BLaER1 treated with 17β-estradiol and CSF1 and Interleukin-3, amounts not matched to agents 10 nM and 100 nM (cell line): ENCODE measurements around the gene PARVB.

ENCODE experiments used
- H3K27ac ChIP-seq, 11 experiments: shearing (Covaris generic); formaldehyde crosslinking; 2 replicates each; pipeline ENCODE4 v1.8.1; 2022
- H3K27me3 ChIP-seq, 11 experiments: shearing (Covaris generic); formaldehyde crosslinking; 2 replicates each; pipeline ENCODE4 v1.8.1; 2022
- H3K36me3 ChIP-seq, 11 experiments: shearing (Covaris generic); formaldehyde crosslinking; 2 replicates each; pipeline ENCODE4 v1.8.1; 2022
- H3K4me1 ChIP-seq, 10 experiments: shearing (Covaris generic); formaldehyde crosslinking; 2 replicates each; pipeline ENCODE4 v1.8.1; 2022
- H3K4me2 ChIP-seq, 11 experiments: shearing (Covaris generic); formaldehyde crosslinking; 2 replicates each; pipeline ENCODE4 v1.8.1; 2022
- H3K4me3 ChIP-seq, 10 experiments: shearing (Covaris generic); formaldehyde crosslinking; 2 replicates each; pipeline ENCODE4 v1.8.1; 2022
- H3K9ac ChIP-seq, 11 experiments: shearing (Covaris generic); formaldehyde crosslinking; 2 replicates each; pipeline ENCODE4 v1.8.1; 2022
- H3K9me3 ChIP-seq, 11 experiments: shearing (Covaris generic); formaldehyde crosslinking; replicated peaks in 1 of 11; 2 replicates each; pipeline ENCODE4 v1.8.1; 2022
- H4K20me1 ChIP-seq, 11 experiments: shearing (Covaris generic); formaldehyde crosslinking; 2 replicates each; pipeline ENCODE4 v1.8.1; 2022
- Cebpa-rat ChIP-seq, 11 experiments: shearing (Covaris generic); IDR thresholded peaks; 2 replicates each; pipeline ENCODE4 v1.8.1; 2022

The PARVB gene

GRCh38 chr22:44147008-44147645 lies 123.0 kb downstream of the PARVB start:
- Histone ChIP-seq H3K4me2 (peak overlapping the region in 8 of 11 experiments; percentile 4 to 86 (median 76); a peak in 14 of 22 replicates), H3K9me3 (no peaks in the 10 kb centered on the region), H3K27ac (no peak overlapping the region), H3K27me3 (peaks cover 0 to 9% (median 0%) of the 10 kb centered on the region in 11 experiments; a peak in 5 of 22 replicates), H3K4me1 (peaks cover 8 to 44% (median 38%) of the 10 kb centered on the region in 10 experiments; a peak in 19 of 20 replicates), H3K36me3 (peaks cover 0 to 46% (median 0%) of the 10 kb centered on the region in 11 experiments; a peak in 4 of 22 replicates), H3K4me3 (no peak overlapping the region), H4K20me1 (0 out of 22 replicates have a peak, but pooled peaks cover 0 to 17% (median 0%) of the 10 kb centered on the region in 11 experiments), H3K9ac (no peak overlapping the region; a peak in 1 of 22 replicates)
- TF ChIP-seq Cebpa-rat (IDR thresholded peaks at IDR 0.05): no peak

- H3K4me1 ChIP-seq: peaks cover 8 to 44% (median 38%) of the 10 kb centered on the region in 10 experiments; a peak in 19 of 20 replicates
- no peak overlapping the region for H3K4me3 ChIP-seq
- H3K27ac ChIP-seq: no peak overlapping the region
- peaks cover 0 to 39% (median 0%) of the 10 kb centered on the region in 11 experiments; a peak in 4 of 22 replicates for H3K36me3 ChIP-seq
- H3K4me2 ChIP-seq: peak overlapping the region in 7 of 11 experiments; percentile 57 to 86 (median 77); a peak in 10 of 22 replicates
- no peak overlapping the region for H3K9ac ChIP-seq
- H3K27me3 ChIP-seq: peaks cover 0 to 18% (median 8%) of the 10 kb centered on the region in 11 experiments; a peak in 9 of 22 replicates
- no peak for TF ChIP-seq Cebpa-rat (IDR thresholded peaks at IDR 0.05)
- 0 out of 22 replicates have a peak, but pooled peaks cover 0 to 17% (median 0%) of the 10 kb centered on the region in 11 experiments for H4K20me1 ChIP-seq
- H3K9me3 ChIP-seq: no peaks in the 10 kb centered on the region
Observed at GRCh38 chr22:44147821-44148574, 123.9 kb downstream of the PARVB start.

- Histone ChIP-seq H3K9me3 (no peaks in the 10 kb centered on the region), H3K4me3 (no peak overlapping the region), H3K27ac (no peak overlapping the region), H3K4me2 (no peak overlapping the region), H3K4me1 (peaks cover 5 to 23% (median 17%) of the 10 kb centered on the region in 10 experiments; a peak in 17 of 20 replicates), H3K27me3 (peaks cover 0 to 34% (median 16%) of the 10 kb centered on the region in 11 experiments; a peak in 17 of 22 replicates), H3K9ac (no peak overlapping the region), H3K36me3 (peaks cover 0 to 39% (median 0%) of the 10 kb centered on the region in 11 experiments; a peak in 4 of 22 replicates), H4K20me1 (peaks cover 0 to 5% (median 0%) of the 10 kb centered on the region in 11 experiments; a peak in 1 of 22 replicates)
- no peak for TF ChIP-seq Cebpa-rat (IDR thresholded peaks at IDR 0.05)
Observed at GRCh38 chr22:44151676-44152075, 127.6 kb downstream of the PARVB start.

- H3K36me3 ChIP-seq: peaks cover 0 to 50% (median 0%) of the 10 kb centered on the region in 11 experiments; a peak in 4 of 22 replicates
- peaks cover 0 to 4% (median 0%) of the 10 kb centered on the region in 11 experiments; a peak in 1 of 22 replicates for H4K20me1 ChIP-seq
- no peak overlapping the region for H3K27ac ChIP-seq
- peak overlapping the region in 8 of 11 experiments; percentile 1 to 34 (median 21); a peak in 8 of 22 replicates for H3K4me2 ChIP-seq
- H3K4me1 ChIP-seq: peaks cover 0 to 17% (median 7%) of the 10 kb centered on the region in 10 experiments; a peak in 14 of 20 replicates
- H3K27me3 ChIP-seq: peaks cover 0 to 39% (median 19%) of the 10 kb centered on the region in 11 experiments; a peak in 17 of 22 replicates
- no peaks in the 10 kb centered on the region for H3K9me3 ChIP-seq
- H3K4me3 ChIP-seq: no peak overlapping the region
- no peak for TF ChIP-seq Cebpa-rat (IDR thresholded peaks at IDR 0.05)
- no peak overlapping the region; a peak in 1 of 22 replicates for H3K9ac ChIP-seq
Observed at GRCh38 chr22:44153710-44154109, 129.6 kb downstream of the PARVB start.

DNA sequence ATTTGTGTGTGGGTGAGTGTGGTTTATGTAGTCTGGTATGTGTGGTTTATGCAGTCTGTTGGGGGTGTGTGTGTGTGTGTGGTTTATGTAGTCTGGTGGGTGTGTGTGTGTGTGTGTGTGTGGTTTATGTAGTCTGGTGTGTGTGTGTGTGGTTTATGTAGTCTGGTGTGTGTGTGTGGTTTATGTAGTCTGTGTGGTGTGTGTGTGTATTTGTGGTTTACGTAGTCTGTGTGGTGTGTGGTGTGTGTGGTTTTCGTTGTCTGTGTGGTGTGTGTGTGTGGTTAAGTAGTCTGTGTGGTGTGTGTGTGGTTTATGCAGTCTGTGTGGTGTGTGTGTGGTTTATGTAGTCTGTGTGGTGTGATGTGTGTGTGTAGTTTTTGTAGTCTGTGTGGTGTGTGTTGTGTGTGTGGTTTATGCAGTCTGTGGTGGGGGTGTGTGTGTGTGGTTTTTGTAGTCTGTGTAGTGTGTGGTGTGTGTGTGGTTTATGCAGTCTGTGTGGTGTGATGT lies 130.4 kb downstream of the PARVB start:
- peaks cover 0 to 24% (median 11%) of the 10 kb centered on the region in 10 experiments; a peak in 18 of 20 replicates for H3K4me1 ChIP-seq
- H3K27me3 ChIP-seq: peaks cover 0 to 43% (median 19%) of the 10 kb centered on the region in 11 experiments; a peak in 17 of 22 replicates
- H3K4me3 ChIP-seq: no peak overlapping the region
- H3K9ac ChIP-seq: no peak overlapping the region; a peak in 2 of 22 replicates
- H3K36me3 ChIP-seq: peaks cover 0 to 50% (median 0%) of the 10 kb centered on the region in 11 experiments; a peak in 4 of 22 replicates
- no peak overlapping the region for H3K27ac ChIP-seq
- peaks cover 0 to 4% (median 0%) of the 10 kb centered on the region in 11 experiments; a peak in 1 of 22 replicates for H4K20me1 ChIP-seq
- no peaks in the 10 kb centered on the region for H3K9me3 ChIP-seq
- TF ChIP-seq Cebpa-rat (IDR thresholded peaks at IDR 0.05): no peak
- peak overlapping the region in 4 of 11 experiments; percentile 1 to 34 (median 15); a peak in 6 of 22 replicates for H3K4me2 ChIP-seq

DNA sequence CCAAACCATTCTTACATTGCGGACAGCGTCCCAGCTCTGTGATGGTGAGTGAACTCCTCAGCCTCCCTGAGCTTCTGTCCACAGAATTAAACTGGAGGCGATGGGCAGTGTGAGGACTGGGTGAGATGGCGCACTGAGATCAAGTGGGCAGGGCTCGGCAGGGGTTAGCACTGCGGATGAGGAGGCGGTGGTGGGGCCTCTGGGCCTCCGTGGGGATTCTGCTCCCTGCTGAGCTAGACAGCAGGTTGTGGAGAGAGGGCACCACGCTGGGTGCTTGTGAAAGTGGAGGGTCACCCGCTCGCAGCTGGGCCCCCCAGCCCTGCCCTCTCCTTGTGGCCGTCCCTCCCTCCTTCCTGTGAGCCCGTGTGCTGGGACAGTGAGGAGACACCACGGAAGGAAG lies 131.0 kb downstream of the PARVB start:
- Histone ChIP-seq H3K36me3 (peaks cover 0 to 51% (median 0%) of the 10 kb centered on the region in 11 experiments; a peak in 4 of 22 replicates), H4K20me1 (peaks cover 0 to 4% (median 0%) of the 10 kb centered on the region in 11 experiments; a peak in 2 of 22 replicates), H3K4me3 (no peak overlapping the region), H3K27me3 (peaks cover 0 to 43% (median 19%) of the 10 kb centered on the region in 11 experiments; a peak in 17 of 22 replicates), H3K4me2 (peak overlapping the region in 3 of 11 experiments; percentile 1 to 30 (median 7); a peak in 5 of 22 replicates), H3K9ac (no peak overlapping the region), H3K27ac (no peak overlapping the region), H3K4me1 (peaks cover 2 to 31% (median 17%) of the 10 kb centered on the region in 10 experiments; a peak in 18 of 20 replicates), H3K9me3 (no peaks in the 10 kb centered on the region)
- TF ChIP-seq Cebpa-rat (IDR thresholded peaks at IDR 0.05): no peak

- Histone ChIP-seq H3K9ac (no peak overlapping the region), H3K4me1 (peaks cover 6 to 48% (median 28%) of the 10 kb centered on the region in 10 experiments; a peak in 18 of 20 replicates), H4K20me1 (peaks cover 0 to 5% (median 0%) of the 10 kb centered on the region in 11 experiments; a peak in 3 of 22 replicates), H3K4me2 (no peak overlapping the region), H3K27me3 (peaks cover 0 to 26% (median 14%) of the 10 kb centered on the region in 11 experiments; a peak in 17 of 22 replicates), H3K27ac (no peak overlapping the region), H3K4me3 (no peak overlapping the region), H3K9me3 (no peaks in the 10 kb centered on the region), H3K36me3 (peaks cover 0 to 44% (median 0%) of the 10 kb centered on the region in 11 experiments; a peak in 4 of 22 replicates)
- no peak for TF ChIP-seq Cebpa-rat (IDR thresholded peaks at IDR 0.05)
Observed at GRCh38 chr22:44157916-44158618, 134.0 kb downstream of the PARVB start.
